PC-3 (cell line): ENCODE results near the gene STON1.
"Not testable (repeated sequence)": the region's sequence is repeated elsewhere in the genome, so short reads cannot be mapped to it uniquely, and the experiment has no call there.

Source experiments
- EZH2 ChIP-seq: fragments of 300-600 bp; sonication (generic); IDR thresholded peaks from one replicate; pipeline ENCODE4 v1.6.1; 2017; ENCODE audit warnings: antibody characterized with exemption, mild to moderate bottlenecking, low read length; ENCODE audit not compliant: unreplicated experiment
- TF ChIP-seq, protein P1 (sequence below): fragments of 300-600 bp; sonication (generic); conservative IDR thresholded peaks from 2 replicates; pipeline ENCODE4 v1.5.1; 2017; ENCODE audit warnings: antibody characterized with exemption, low read depth, mild to moderate bottlenecking, low read length

DNA sequence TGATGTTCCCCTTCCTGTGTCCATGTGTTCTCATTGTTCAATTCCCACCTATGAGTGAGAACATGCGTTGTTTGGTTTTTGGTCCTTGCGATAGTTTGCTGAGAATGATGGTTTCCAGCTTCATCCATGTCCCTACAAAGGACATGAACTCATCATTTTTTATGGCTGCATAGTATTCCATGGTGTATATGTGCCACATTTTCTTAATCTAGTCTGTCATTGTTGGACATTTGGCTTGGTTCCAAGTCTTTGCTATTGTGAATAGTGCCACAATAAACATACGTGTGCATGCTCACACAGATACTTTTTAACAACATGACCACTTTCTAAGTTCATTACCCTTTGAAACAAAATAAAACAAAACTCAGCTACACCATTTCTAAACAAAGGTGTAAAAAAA, 5.2 kb upstream of the STON1 start:
- TF ChIP-seq, protein P1, sequence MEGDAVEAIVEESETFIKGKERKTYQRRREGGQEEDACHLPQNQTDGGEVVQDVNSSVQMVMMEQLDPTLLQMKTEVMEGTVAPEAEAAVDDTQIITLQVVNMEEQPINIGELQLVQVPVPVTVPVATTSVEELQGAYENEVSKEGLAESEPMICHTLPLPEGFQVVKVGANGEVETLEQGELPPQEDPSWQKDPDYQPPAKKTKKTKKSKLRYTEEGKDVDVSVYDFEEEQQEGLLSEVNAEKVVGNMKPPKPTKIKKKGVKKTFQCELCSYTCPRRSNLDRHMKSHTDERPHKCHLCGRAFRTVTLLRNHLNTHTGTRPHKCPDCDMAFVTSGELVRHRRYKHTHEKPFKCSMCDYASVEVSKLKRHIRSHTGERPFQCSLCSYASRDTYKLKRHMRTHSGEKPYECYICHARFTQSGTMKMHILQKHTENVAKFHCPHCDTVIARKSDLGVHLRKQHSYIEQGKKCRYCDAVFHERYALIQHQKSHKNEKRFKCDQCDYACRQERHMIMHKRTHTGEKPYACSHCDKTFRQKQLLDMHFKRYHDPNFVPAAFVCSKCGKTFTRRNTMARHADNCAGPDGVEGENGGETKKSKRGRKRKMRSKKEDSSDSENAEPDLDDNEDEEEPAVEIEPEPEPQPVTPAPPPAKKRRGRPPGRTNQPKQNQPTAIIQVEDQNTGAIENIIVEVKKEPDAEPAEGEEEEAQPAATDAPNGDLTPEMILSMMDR = not testable (repeated sequence)
- not testable (repeated sequence) for TF ChIP-seq EZH2
